Heart left ventricle (tissue), 16 donors: ENCODE measurements around the gene SLC2A8. TPM values are rescaled to one million over a fixed set of nuclear protein-coding genes. Genes with fewer than 3 reads are reported as not detected.

Experiments used
- ATAC-seq, 4 donors: fragments of 200-7000 bp; cut with Tn5 transposase; one replicate each; pipeline ENCODE4 v1.9.1; 2020 to 2022; ENCODE audit warnings: moderate library complexity in 4 of 4, mild to moderate bottlenecking in 3 of 4, moderate number of reproducible peaks in 1 of 4
- DNase-seq, 5 donors: peaks; one replicate each; pipeline ENCODE4 v3.0.0-alpha.2; 2020
- H3K27ac ChIP-seq, 12 donors: fragments of 200-600 bp; sonication (generic) in 4 of 12; one replicate each; pipeline versions ENCODE4 v1.5.0 to v1.8.0; 2016 to 2022; ENCODE audit warnings: mild to moderate bottlenecking in 2 of 12
- H3K27me3 ChIP-seq, 9 donors: fragments of 200-600 bp; sonication (generic) in 2 of 9; one replicate each; pipeline versions ENCODE4 v1.5.1 to v1.8.0; 2016 to 2022; ENCODE audit warnings: mild to moderate bottlenecking in 3 of 9
- H3K36me3 ChIP-seq, 9 donors: fragments of 200-600 bp; sonication (generic) in 2 of 9; one replicate each; pipeline versions ENCODE4 v1.5.0 to v1.8.0; 2018 to 2022; ENCODE audit warnings: mild to moderate bottlenecking in 2 of 9
- H3K4me1 ChIP-seq, 12 donors: fragments of 200-600 bp; sonication (generic) in 4 of 12; one replicate each; pipeline versions ENCODE4 v1.5.0 to v1.8.0; 2016 to 2022; ENCODE audit warnings: mild to moderate bottlenecking in 3 of 12
- H3K4me3 ChIP-seq, 12 donors: fragments of 200-600 bp; sonication (generic) in 4 of 12; one replicate each; pipeline versions ENCODE4 v1.5.0 to v1.8.0; 2017 to 2022; ENCODE audit warnings: mild to moderate bottlenecking in 9 of 12, moderate library complexity in 4 of 12
- H3K9me3 ChIP-seq, 12 donors: fragments of 200-600 bp; sonication (generic) in 4 of 12; one replicate each; pipeline versions ENCODE4 v1.5.0 to v1.8.0; 2016 to 2022; ENCODE audit warnings: mild to moderate bottlenecking in 1 of 12
- POLR2A ChIP-seq, 2 donors: fragments of 450-650 bp; IDR thresholded peaks; one replicate each; pipeline ENCODE4 v1.6.1; 2017; ENCODE audit warnings: antibody characterized with exemption in 2 of 2, mild to moderate bottlenecking in 2 of 2, moderate library complexity in 2 of 2
- WGBS, 4 donors: extraction: QIAGEN DNeasy Blood & Tissue Kit in 2 of 4; methylation state at CpG; one replicate each; pipeline versions ENCODE4 v1.1.5 to v1.1.7; 2013 to 2018; 5-methylcytosine and 5-hydroxymethylcytosine counted together
- intact Hi-C, 10 donors: fragments of 100-400 bp; cut with DNase I; formaldehyde crosslinking; loops; one replicate each; pipeline versions ENCODE4 v1.11.1 to v1.14.2; 2022
- polyA plus RNA-seq, 2 donors: library from polyadenylated mRNA; stranded (reverse); fragments of 200-250 nt; gene quantifications; one replicate each; pipeline ENCODE4 v1.2.3, GENCODE V29; 2013
- total RNA-seq, 9 donors: library from RNA; depleted of rRNA in 2 of 9; stranded (reverse); fragments of >200 nt in 2 of 9; fragmentation: NEBNext Ultra II Directional in 3 of 9; extraction: Animal tissue kit (Norgen Biotek cat#: 25700) in 3 of 9; gene quantifications; one replicate each; pipeline versions ENCODE4 v1.1.0 to v1.2.4, GENCODE V29; 2016 to 2023
- TF ChIP-seq, protein P1 (sequence below), 12 donors: fragments of 200-600 bp; sonication (generic) in 4 of 12; IDR thresholded peaks; one replicate each; pipeline versions ENCODE4 v1.5.0 to v1.8.0; 2018 to 2022; ENCODE audit warnings: antibody characterized with exemption in 12 of 12, mild to moderate bottlenecking in 5 of 12
- donor health status: ischemic (EF 13 %, LVEDD 7.1; RV severe dilation, severe dysfunction).
- donor health status: healthy with polysubstance abuse.
- donor health status: DM: no; HTN: yes; CAD: no.
- donor health status: DM: no; HTN: no; CAD: no.
- donor health status: ischemic (EF 25% LVEDD 6.9; RV normal size, moderate dysfunction).
- donor health status: ischemic (EF 25% LVEDD 5.7; RV mildly dilated, moderate dysfunction).
- donor health status: healthy.
- donor health status: DM: yes; HTN: yes; CAD: no.
- donor health status: ischemic (EF 35%, LVEDD 5.7; RV mildly dilated, moderate dysfunction).
- donor health status: nonischemic (EF 11% LVEDD 7.7; RV severe dilation, severe dysfunction).
- donor health status: DM: yes; HTN: yes; CAD: no.
- donor health status: PGD.
- donor health status: ischemic (EF 29% LVEDD 5.4; RV normal size, mild dysfunction).
- donor health status: nonischemic (EF 23%, LVEDD 6.1; RV moderate dilation, normal function).

The SLC2A8 gene
- total and polyA plus RNA-seq, 11 donors = 12.1 to 25.0 (median 15.6) TPM

GRCh38 chr9:127349483-127350113 is 47.4 kb upstream of the SLC2A8 start:
- DNase-seq (no peak), ATAC-seq (no peak)
- intact Hi-C loops = loop anchor here in 9 of 10 donors (2.0 to 10.0 kb wide), 7 partner anchors 37 to 405 kb away; no protein-coding TSS in a partner anchor
- Histone ChIP-seq H3K27me3 (no peaks in the 10 kb centered on the region), H3K9me3 (no peaks in the 10 kb centered on the region), H3K4me3 (no peak overlapping the region), H3K36me3 (peaks cover 0 to 56% (median 5%) of the 10 kb centered on the region in 9 donors), H3K4me1 (peaks cover 0 to 45% (median 11%) of the 10 kb centered on the region in 12 donors), H3K27ac (peak overlapping the region in 1 of 12 donors; percentile 3)
- TF ChIP-seq, protein P1, sequence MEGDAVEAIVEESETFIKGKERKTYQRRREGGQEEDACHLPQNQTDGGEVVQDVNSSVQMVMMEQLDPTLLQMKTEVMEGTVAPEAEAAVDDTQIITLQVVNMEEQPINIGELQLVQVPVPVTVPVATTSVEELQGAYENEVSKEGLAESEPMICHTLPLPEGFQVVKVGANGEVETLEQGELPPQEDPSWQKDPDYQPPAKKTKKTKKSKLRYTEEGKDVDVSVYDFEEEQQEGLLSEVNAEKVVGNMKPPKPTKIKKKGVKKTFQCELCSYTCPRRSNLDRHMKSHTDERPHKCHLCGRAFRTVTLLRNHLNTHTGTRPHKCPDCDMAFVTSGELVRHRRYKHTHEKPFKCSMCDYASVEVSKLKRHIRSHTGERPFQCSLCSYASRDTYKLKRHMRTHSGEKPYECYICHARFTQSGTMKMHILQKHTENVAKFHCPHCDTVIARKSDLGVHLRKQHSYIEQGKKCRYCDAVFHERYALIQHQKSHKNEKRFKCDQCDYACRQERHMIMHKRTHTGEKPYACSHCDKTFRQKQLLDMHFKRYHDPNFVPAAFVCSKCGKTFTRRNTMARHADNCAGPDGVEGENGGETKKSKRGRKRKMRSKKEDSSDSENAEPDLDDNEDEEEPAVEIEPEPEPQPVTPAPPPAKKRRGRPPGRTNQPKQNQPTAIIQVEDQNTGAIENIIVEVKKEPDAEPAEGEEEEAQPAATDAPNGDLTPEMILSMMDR (IDR thresholded peaks at IDR 0.05) = no peak
- TF ChIP-seq POLR2A (IDR thresholded peaks at IDR 0.05) = no peak
- 84 to 88% (median 87%) methylated on average over 12 of the region's 12 CpGs for WGBS, 4 donors

GRCh38 chr9:127351182-127352166 is 45.5 kb upstream of the SLC2A8 start:
- DNase-seq = no peak
- Histone ChIP-seq H3K4me1 (peaks cover 0 to 29% (median 8%) of the 10 kb centered on the region in 12 donors), H3K27ac (peak overlapping the region in 8 of 12 donors; percentile 2 to 71 (median 48)), H3K27me3 (no peaks in the 10 kb centered on the region), H3K9me3 (no peaks in the 10 kb centered on the region), H3K36me3 (peaks cover 0 to 57% (median 19%) of the 10 kb centered on the region in 9 donors), H3K4me3 (no peak overlapping the region)
- TF ChIP-seq, protein P1 (IDR thresholded peaks at IDR 0.05) = no peak
- no peak for TF ChIP-seq POLR2A (IDR thresholded peaks at IDR 0.05)
- peak in 1 of 4 donors; percentile 69 for ATAC-seq
- 70 to 79% (median 76%) methylated on average over 4 of the region's 4 CpGs for WGBS, 4 donors
- intact Hi-C loops = loop anchor here in 1 of 10 donors (5.0 kb wide), 1 partner anchor 39 kb away; no protein-coding TSS in a partner anchor

DNA sequence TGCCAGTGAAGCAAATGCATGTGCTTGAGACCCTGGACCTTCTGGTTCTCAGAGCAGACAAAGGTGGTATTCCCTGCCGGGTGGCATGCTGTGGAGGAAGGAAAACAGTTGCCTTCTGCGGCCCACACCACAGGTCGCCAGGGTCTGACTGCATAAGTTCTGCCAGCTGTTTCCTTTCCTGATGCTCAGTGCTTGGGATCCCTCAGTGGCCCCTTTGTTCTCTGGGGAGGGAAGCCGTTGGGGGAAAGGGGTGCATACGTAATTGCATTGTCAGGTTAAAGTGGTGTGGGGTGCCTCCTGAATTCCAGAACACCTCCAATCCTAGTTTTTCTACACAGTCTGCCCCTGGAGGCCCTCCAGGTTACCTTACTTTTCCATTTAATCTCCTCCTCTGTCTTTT is 43.1 kb upstream of the SLC2A8 start:
- TF ChIP-seq POLR2A (IDR thresholded peaks at IDR 0.05) = no peak
- TF ChIP-seq, protein P1 (IDR thresholded peaks at IDR 0.05) = no peak
- DNase-seq (no peak), ATAC-seq (no peak)
- Histone ChIP-seq H3K4me3 (no peak overlapping the region), H3K27ac (peak overlapping the region in 1 of 12 donors; percentile 7), H3K36me3 (peaks cover 0 to 67% (median 32%) of the 10 kb centered on the region in 9 donors), H3K9me3 (no peaks in the 10 kb centered on the region), H3K4me1 (peaks cover 0 to 22% (median 0%) of the 10 kb centered on the region in 12 donors), H3K27me3 (no peaks in the 10 kb centered on the region)
- intact Hi-C loops = loop anchor here in 1 of 10 donors (5.0 kb wide), 1 partner anchor 42 kb away; no protein-coding TSS in a partner anchor
- WGBS, 4 donors = 60 to 85% (median 70%) methylated on average over 4 to 5 of the region's 5 CpGs
